GM13977 (cell line): ENCODE results near the gene TFF1.

Experiments
- DNase-seq: peaks from one replicate; pipeline ENCODE4 v3.0.0; 2012; ENCODE audit warnings: low spot score
- CTCF ChIP-seq: IDR thresholded peaks from 2 replicates; pipeline ENCODE4 v1.5.1; 2012; ENCODE audit warnings: mild to moderate bottlenecking, control low read depth; ENCODE audit not compliant: insufficient read depth; ENCODE audit errors: extremely low read depth, missing control alignments
- in situ Hi-C: fragments of 300-500 bp; cut with MboI; formaldehyde crosslinking; loops from one replicate; pipeline ENCODE4 v1.12.0; 2022; ENCODE audit warnings: low sequenced_read_pairs, low pct_unique_long_range_greater_than_20kb, mixed read lengths, inconsistent platforms; ENCODE audit not compliant: unreplicated experiment

Gene TFF1

GRCh38 chr21:42337276-42337675 lies 29.1 kb downstream of the TFF1 start:
- no peak for TF ChIP-seq CTCF
- DNase-seq, result no peak
- in situ Hi-C loops, result loop anchor here (25.0 kb wide), 1 partner anchor 475 kb away; no protein-coding TSS in a partner anchor

GRCh38 chr21:42336054-42336453 lies 30.3 kb downstream of the TFF1 start:
- DNase-seq, result no peak
- in situ Hi-C loops, result loop anchor here (25.0 kb wide), 1 partner anchor 476 kb away; no protein-coding TSS in a partner anchor
- no peak for TF ChIP-seq CTCF

GRCh38 chr21:42332557-42333317 lies 33.6 kb downstream of the TFF1 start:
- no peak for TF ChIP-seq CTCF
- in situ Hi-C loops, result loop anchor here (25.0 kb wide), 1 partner anchor 480 kb away; no protein-coding TSS in a partner anchor
- no peak for DNase-seq

- DNase-seq, result no peak
- TF ChIP-seq CTCF, result no peak
- in situ Hi-C loops, result loop anchor here (25.0 kb wide), 1 partner anchor 481 kb away; no protein-coding TSS in a partner anchor
Observed at GRCh38 chr21:42331660-42332059, 34.7 kb downstream of the TFF1 start.

GRCh38 chr21:42330380-42331371 lies 35.7 kb downstream of the TFF1 start:
- DNase-seq, result peak; percentile 60
- TF ChIP-seq CTCF, result no peak
- in situ Hi-C loops, result loop anchor here (25.0 kb wide), 1 partner anchor 482 kb away; no protein-coding TSS in a partner anchor

- TF ChIP-seq CTCF, result no peak
- DNase-seq, result no peak
- in situ Hi-C loops, result loop anchor here (25.0 kb wide), 1 partner anchor 487 kb away; no protein-coding TSS in a partner anchor
Observed at GRCh38 chr21:42324896-42325295, 41.4 kb downstream of the TFF1 start.
